Activated CD4-positive, alpha-beta T cell treated with anti-CD3 and anti-CD28 coated beads, Interleukin-2, amount 10 ng/mL, durations not matched to agents 24 days and 14 days (primary cell): ENCODE results near the gene JHY. TPM values are rescaled to one million over a fixed set of nuclear protein-coding genes. Genes with fewer than 3 reads are reported as not detected.

Experiments used
- DNase-seq: peaks from one replicate; pipeline ENCODE4 v3.0.0; 2022
- H3K27ac Mint-ChIP-seq: one replicate; pipeline ENCODE4 v1.8.0; 2022; ENCODE audit warnings: mild to moderate bottlenecking, mixed read lengths
- H3K27me3 Mint-ChIP-seq: one replicate; pipeline ENCODE4 v1.8.0; 2022; ENCODE audit warnings: mixed read lengths
- H3K36me3 Mint-ChIP-seq: one replicate; pipeline ENCODE4 v1.8.0; 2022; ENCODE audit warnings: low read depth, mild to moderate bottlenecking, mixed read lengths
- H3K4me1 Mint-ChIP-seq: one replicate; pipeline ENCODE4 v1.8.0; 2021; ENCODE audit warnings: mixed read lengths
- H3K4me3 Mint-ChIP-seq: one replicate; pipeline ENCODE4 v1.8.0; 2022; ENCODE audit warnings: mild to moderate bottlenecking, moderate library complexity, mixed read lengths
- H3K9me3 Mint-ChIP-seq: one replicate; pipeline ENCODE4 v1.8.0; 2021; ENCODE audit warnings: mixed read lengths
- intact Hi-C: fragments of 100-400 bp; cut with micrococcal nuclease; formaldehyde crosslinking; loops from one replicate; pipeline ENCODE4 v1.15.1; 2023
- total RNA-seq: library from RNA; stranded (reverse); gene quantifications from 2 replicates; pipeline ENCODE4 v1.2.3, GENCODE V29; 2022

The JHY gene
- total RNA-seq, 1 donor from 2014 or later, result 1.1 TPM

GRCh38 chr11:122937983-122938382 lies 55.4 kb downstream of the JHY start:
- intact Hi-C loops, result no loop called here
- Mint-ChIP-seq H3K27ac (no peak overlapping the region), H3K4me1 (no peaks in the 10 kb centered on the region), H3K9me3 (peaks cover 4% of the 10 kb centered on the region), H3K36me3 (no peaks in the 10 kb centered on the region), H3K4me3 (no peak overlapping the region), H3K27me3 (no peaks in the 10 kb centered on the region)
- DNase-seq, result peak; percentile 23

GRCh38 chr11:122938557-122938956 lies 56.0 kb downstream of the JHY start:
- peak; percentile 48 for DNase-seq
- peaks cover 4% of the 10 kb centered on the region for H3K9me3 Mint-ChIP-seq
- H3K36me3 Mint-ChIP-seq, result no peaks in the 10 kb centered on the region
- intact Hi-C loops, result no loop called here
- no peaks in the 10 kb centered on the region for H3K4me1 Mint-ChIP-seq
- H3K27me3 Mint-ChIP-seq, result no peaks in the 10 kb centered on the region
- no peak overlapping the region for H3K27ac Mint-ChIP-seq
- no peak overlapping the region for H3K4me3 Mint-ChIP-seq

GRCh38 chr11:122951211-122951610 lies 68.7 kb downstream of the JHY start:
- H3K36me3 Mint-ChIP-seq, result no peaks in the 10 kb centered on the region
- no peak overlapping the region for H3K4me3 Mint-ChIP-seq
- intact Hi-C loops, result no loop called here
- H3K27ac Mint-ChIP-seq, result no peak overlapping the region
- peaks cover 4% of the 10 kb centered on the region for H3K4me1 Mint-ChIP-seq
- H3K27me3 Mint-ChIP-seq, result peaks cover 5% of the 10 kb centered on the region
- no peaks in the 10 kb centered on the region for H3K9me3 Mint-ChIP-seq
- DNase-seq, result no peak

GRCh38 chr11:122954455-122954854 lies 71.9 kb downstream of the JHY start:
- Mint-ChIP-seq H3K4me1 (no peaks in the 10 kb centered on the region), H3K4me3 (no peak overlapping the region), H3K27ac (no peak overlapping the region), H3K27me3 (peaks cover 8% of the 10 kb centered on the region), H3K36me3 (no peaks in the 10 kb centered on the region), H3K9me3 (no peaks in the 10 kb centered on the region)
- intact Hi-C loops, result no loop called here
- no peak for DNase-seq

GRCh38 chr11:122963961-122964360 lies 81.4 kb downstream of the JHY start:
- H3K27ac Mint-ChIP-seq, result no peak overlapping the region
- peaks cover 4% of the 10 kb centered on the region for H3K9me3 Mint-ChIP-seq
- H3K4me3 Mint-ChIP-seq, result no peak overlapping the region
- intact Hi-C loops, result no loop called here
- H3K4me1 Mint-ChIP-seq, result no peaks in the 10 kb centered on the region
- peaks cover 42% of the 10 kb centered on the region for H3K27me3 Mint-ChIP-seq
- no peaks in the 10 kb centered on the region for H3K36me3 Mint-ChIP-seq
- no peak for DNase-seq

GRCh38 chr11:122976061-122976733 lies 93.6 kb downstream of the JHY start:
- peaks cover 72% of the 10 kb centered on the region for H3K27me3 Mint-ChIP-seq
- intact Hi-C loops, result loop anchor here (10.0 kb wide), 1 partner anchor 679 kb away; the partner anchor contains the start of gene SCN3B
- no peak for DNase-seq
- peak overlapping the region; percentile 39 for H3K4me3 Mint-ChIP-seq
- peaks cover 9% of the 10 kb centered on the region for H3K36me3 Mint-ChIP-seq
- H3K9me3 Mint-ChIP-seq, result peaks cover 14% of the 10 kb centered on the region
- peaks cover 18% of the 10 kb centered on the region for H3K4me1 Mint-ChIP-seq
- H3K27ac Mint-ChIP-seq, result peak overlapping the region; percentile 52

- intact Hi-C loops, result loop anchor here (10.0 kb wide), 1 partner anchor 678 kb away; the partner anchor contains the start of gene SCN3B
- peaks cover 77% of the 10 kb centered on the region for H3K27me3 Mint-ChIP-seq
- peaks cover 20% of the 10 kb centered on the region for H3K4me1 Mint-ChIP-seq
- peak overlapping the region; percentile 39 for H3K4me3 Mint-ChIP-seq
- H3K9me3 Mint-ChIP-seq, result peaks cover 14% of the 10 kb centered on the region
- peak; percentile 56 for DNase-seq
- peak overlapping the region; percentile 52 for H3K27ac Mint-ChIP-seq
- H3K36me3 Mint-ChIP-seq, result peaks cover 9% of the 10 kb centered on the region
Measured at GRCh38 chr11:122976734-122977469, 94.3 kb downstream of the JHY start.

- intact Hi-C loops, result loop anchor here (10.0 kb wide), 1 partner anchor 677 kb away; the partner anchor contains the start of gene SCN3B
- peaks cover 20% of the 10 kb centered on the region for H3K4me1 Mint-ChIP-seq
- peak overlapping the region; percentile 39 for H3K27ac Mint-ChIP-seq
- H3K36me3 Mint-ChIP-seq, result peaks cover 9% of the 10 kb centered on the region
- H3K4me3 Mint-ChIP-seq, result no peak overlapping the region
- H3K27me3 Mint-ChIP-seq, result peaks cover 85% of the 10 kb centered on the region
- no peak for DNase-seq
- peaks cover 14% of the 10 kb centered on the region for H3K9me3 Mint-ChIP-seq
Measured at GRCh38 chr11:122977470-122978298, 95.1 kb downstream of the JHY start.

GRCh38 chr11:122978299-122978620 lies 95.7 kb downstream of the JHY start:
- H3K27ac Mint-ChIP-seq, result peak overlapping the region; percentile 39
- H3K4me3 Mint-ChIP-seq, result no peak overlapping the region
- H3K36me3 Mint-ChIP-seq, result peaks cover 9% of the 10 kb centered on the region
- peaks cover 18% of the 10 kb centered on the region for H3K9me3 Mint-ChIP-seq
- no peak for DNase-seq
- H3K4me1 Mint-ChIP-seq, result peaks cover 25% of the 10 kb centered on the region
- intact Hi-C loops, result loop anchor here (10.0 kb wide), 1 partner anchor 677 kb away; the partner anchor contains the start of gene SCN3B
- H3K27me3 Mint-ChIP-seq, result peaks cover 91% of the 10 kb centered on the region

GRCh38 chr11:122979103-122979814 lies 96.7 kb downstream of the JHY start:
- intact Hi-C loops, result loop anchor here (10.0 kb wide), 1 partner anchor 676 kb away; the partner anchor contains the start of gene SCN3B
- H3K36me3 Mint-ChIP-seq, result peaks cover 9% of the 10 kb centered on the region
- H3K4me1 Mint-ChIP-seq, result peaks cover 29% of the 10 kb centered on the region
- H3K27me3 Mint-ChIP-seq, result peaks cover 89% of the 10 kb centered on the region
- DNase-seq, result no peak
- H3K27ac Mint-ChIP-seq, result peak overlapping the region; percentile 61
- peaks cover 18% of the 10 kb centered on the region for H3K9me3 Mint-ChIP-seq
- H3K4me3 Mint-ChIP-seq, result no peak overlapping the region

GRCh38 chr11:122979815-122980595 lies 97.4 kb downstream of the JHY start:
- Mint-ChIP-seq H3K36me3 (peaks cover 9% of the 10 kb centered on the region), H3K9me3 (peaks cover 18% of the 10 kb centered on the region), H3K27ac (peak overlapping the region; percentile 61), H3K27me3 (peaks cover 89% of the 10 kb centered on the region), H3K4me1 (peaks cover 29% of the 10 kb centered on the region), H3K4me3 (no peak overlapping the region)
- DNase-seq, result peak; percentile 57
- intact Hi-C loops, result loop anchor here (2.0 to 10.0 kb wide), 4 partner anchors 75 to 1887 kb away; partner anchors contain the start of genes JHY, ROBO3 and SCN3B

- H3K27ac Mint-ChIP-seq, result no peak within 1 kb of the TSS
- H3K9me3 Mint-ChIP-seq, result peaks cover 15% of the 10 kb centered on the region
- H3K4me3 Mint-ChIP-seq, result no peak within 1 kb of the TSS
- H3K27me3 Mint-ChIP-seq, result peaks cover 87% of the 10 kb centered on the region
- DNase-seq, result peak; percentile 87
- intact Hi-C loops, result loop anchor here (2.0 to 5.0 kb wide), 3 partner anchors 73 to 1886 kb away; partner anchors contain the start of genes JHY and ROBO3
- peaks cover 8% of the 10 kb centered on the region for H3K36me3 Mint-ChIP-seq
- H3K4me1 Mint-ChIP-seq, result peaks cover 25% of the 10 kb centered on the region
Measured at GRCh38 chr11:122981388-122982264, 99.1 kb downstream of the JHY start, which contains the start of gene BSX. BSX (minus strand) TSS chr11:122981834; CDS start chr11:122981671, 163 bp downstream.
